ENCODE data around the gene SMOC2.

GRCh38 chr6:168666699-168667427 lies 225.9 kb downstream of the SMOC2 start:
- TF ChIP-seq EZH2phosphoT487 (IDR thresholded peaks at IDR 0.05; ENCODE audit: low read depth) (no peak), CTCF (IDR thresholded peaks at IDR 0.05; ENCODE audit: low read depth, low read length) (no peak)

Data from OCI-LY3 (cell line).